SW480 (cell line): ENCODE measurements around the gene ARHGEF38.
"Not testable (repeated sequence)": the region's sequence is repeated elsewhere in the genome, so short reads cannot be mapped to it uniquely, and the experiment has no call there.

Experiments
- DNase-seq: peaks from one replicate; pipeline ENCODE4 v3.0.0-alpha.2; 2016; ENCODE audit warnings: low spot score

ARHGEF38 gene

DNA sequence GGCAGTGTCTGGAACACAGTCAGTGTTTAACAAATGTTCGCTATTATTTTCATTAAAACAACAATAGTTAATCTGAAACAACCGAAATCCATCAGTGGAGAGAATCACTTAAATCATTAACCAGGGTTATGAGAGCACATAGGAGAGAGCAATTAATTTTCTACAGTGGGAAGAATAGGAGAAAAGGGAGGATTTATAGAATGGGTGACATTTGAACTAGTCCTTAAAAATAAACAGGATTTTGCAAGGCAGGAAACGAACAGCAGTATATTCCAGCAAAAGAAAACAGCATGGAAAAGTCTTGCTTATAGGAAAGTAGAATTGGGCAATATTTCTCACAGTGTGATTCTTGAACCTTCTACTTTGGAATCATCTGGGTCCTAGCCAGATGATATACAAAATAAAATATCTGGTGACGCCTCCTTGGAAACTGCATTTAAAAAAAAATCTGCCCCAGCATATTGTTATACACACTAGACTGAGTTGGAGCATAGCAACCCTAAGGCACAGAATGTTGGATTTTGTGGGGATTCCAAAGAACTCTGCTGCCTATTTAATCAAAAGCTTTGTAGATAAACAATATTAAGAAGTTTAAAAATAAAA lies 100.0 kb downstream of the ARHGEF38 start:
- DNase-seq = no peak

DNA sequence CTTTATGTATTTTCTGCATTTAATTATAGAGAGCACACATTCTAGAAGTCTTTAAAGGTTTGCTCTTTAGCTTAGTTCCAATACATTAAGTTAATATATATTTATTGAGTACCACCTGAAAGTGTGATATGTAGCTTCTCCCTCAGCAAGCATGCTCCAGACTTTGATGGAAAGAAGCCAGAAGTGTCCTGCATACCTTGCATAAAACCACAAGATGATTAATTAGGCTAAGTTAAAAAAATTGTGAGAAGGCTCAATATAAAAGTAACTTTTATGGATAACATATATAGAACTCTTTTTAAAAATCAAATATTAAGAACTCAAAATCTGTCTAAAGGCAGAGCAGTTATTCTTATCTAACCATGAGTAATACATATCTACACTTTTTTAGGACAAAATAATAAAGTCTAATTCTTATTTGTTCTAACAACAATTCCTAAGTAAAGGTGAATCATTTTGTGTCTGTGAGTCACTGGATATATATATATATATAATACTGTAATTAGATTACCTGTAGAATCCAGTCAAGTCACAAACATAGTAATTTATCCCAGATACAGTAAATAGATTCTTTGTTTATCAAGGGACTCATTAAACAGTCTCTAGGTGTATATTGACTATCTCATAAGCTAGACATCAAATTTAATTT lies 104.8 kb downstream of the ARHGEF38 start:
- no peak for DNase-seq

- DNase-seq = no peak
Measured at GRCh38 chr4:105659190-105659589, 106.8 kb downstream of the ARHGEF38 start.

GRCh38 chr4:105661028-105661427 lies 108.6 kb downstream of the ARHGEF38 start:
- no peak for DNase-seq

GRCh38 chr4:105662935-105663675 lies 110.7 kb downstream of the ARHGEF38 start:
- no peak for DNase-seq

GRCh38 chr4:105666693-105667092 lies 114.3 kb downstream of the ARHGEF38 start:
- DNase-seq = no peak

DNA sequence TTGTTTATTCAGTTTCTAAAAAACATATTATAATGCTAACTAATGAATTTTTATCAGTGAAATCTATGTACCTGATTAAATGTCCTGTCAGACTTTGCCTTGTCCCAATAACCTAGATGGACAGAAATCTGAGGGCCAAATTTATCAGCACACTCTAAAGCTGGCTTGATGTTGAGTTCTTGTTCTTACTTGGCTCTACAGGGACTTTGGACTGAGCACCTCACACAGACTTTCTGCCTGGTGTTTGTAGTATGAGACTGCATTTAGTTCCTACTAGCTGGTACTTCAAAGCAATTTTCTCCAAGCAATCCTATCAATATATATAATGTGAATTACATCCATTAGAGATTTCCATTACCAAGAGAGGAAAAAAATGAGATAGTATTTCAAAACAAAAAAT lies 118.3 kb downstream of the ARHGEF38 start:
- no peak for DNase-seq

DNA sequence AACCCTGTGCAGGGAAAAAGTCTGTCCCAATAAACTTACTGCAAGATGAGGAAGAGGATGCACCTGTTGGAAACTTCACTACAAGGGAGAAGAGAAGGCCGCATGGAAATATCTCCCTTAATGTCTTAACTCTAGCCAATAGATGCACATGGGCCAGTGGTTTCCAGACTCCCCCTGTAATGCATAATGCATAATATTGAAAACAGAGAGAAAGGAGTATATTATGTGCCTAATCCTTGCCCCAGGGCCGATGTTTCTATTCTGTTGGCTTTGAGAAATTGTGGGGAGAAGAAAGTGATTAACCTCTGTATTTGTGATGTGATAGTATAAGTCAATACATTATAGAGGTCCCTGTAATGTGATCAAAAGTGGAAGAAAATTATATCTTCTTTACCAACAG lies 118.9 kb downstream of the ARHGEF38 start:
- no peak for DNase-seq

- no peak for DNase-seq
Measured at GRCh38 chr4:105674011-105674410, 121.6 kb downstream of the ARHGEF38 start.

DNA sequence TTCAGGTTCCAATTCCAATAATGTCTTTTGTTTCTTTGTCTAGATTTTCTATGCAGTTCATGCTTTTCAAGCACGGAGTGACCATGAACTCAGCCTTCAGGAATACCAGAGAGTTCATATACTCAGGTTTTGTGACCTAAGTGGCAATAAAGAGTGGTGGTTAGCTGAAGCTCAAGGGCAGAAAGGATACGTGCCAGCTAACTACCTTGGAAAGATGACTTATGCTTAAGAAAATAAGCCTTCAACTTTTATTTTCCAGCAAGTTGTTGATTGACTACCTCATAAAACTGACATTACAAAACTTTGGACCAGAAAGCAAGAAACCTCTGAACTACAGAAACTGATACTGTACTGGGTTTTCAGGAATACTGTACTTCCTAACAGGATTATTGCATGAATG lies 125.3 kb downstream of the ARHGEF38 start:
- DNase-seq = no peak

DNA sequence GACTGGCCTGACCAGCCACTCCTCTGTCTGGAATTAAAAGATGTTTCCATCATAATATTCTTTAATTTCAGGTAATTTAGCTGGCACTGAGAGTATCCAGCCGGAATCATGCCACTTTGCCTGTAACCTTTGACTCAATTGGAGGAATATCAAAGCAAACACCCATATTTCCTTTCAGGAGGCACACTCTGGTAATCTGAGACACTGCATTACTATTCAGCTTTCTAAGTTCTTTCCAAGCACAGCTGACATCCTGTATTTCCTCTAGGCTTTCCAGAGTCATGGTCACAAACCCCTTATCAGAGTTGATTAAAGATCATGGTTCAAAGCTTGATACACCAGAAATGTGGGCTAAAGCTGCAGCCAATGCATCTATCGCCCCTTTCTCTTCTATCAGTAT lies 126.8 kb downstream of the ARHGEF38 start:
- no peak for DNase-seq

- DNase-seq = no peak
Measured at GRCh38 chr4:105683038-105683437, 130.6 kb downstream of the ARHGEF38 start.

DNA sequence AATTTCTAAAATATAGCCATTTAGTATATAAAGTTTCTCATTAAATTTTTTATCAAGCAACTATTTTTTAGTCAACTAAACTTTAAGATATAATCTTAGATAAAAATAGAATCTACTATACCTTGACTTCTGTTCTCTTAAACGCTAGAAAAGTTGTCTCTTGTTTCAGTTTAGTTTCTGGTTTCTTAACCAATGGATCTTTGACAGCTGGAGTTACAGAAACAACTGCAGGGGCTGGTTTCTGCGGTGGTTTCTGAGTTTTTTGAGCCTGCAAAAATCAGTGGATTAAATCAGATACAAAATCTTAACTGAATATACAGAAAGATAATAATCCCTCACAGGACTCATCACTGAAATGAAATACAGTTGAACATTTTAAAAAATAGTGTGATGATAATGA lies 134.2 kb downstream of the ARHGEF38 start:
- no peak for DNase-seq

GRCh38 chr4:105694812-105695211 lies 142.4 kb downstream of the ARHGEF38 start:
- DNase-seq = not testable (repeated sequence)

DNA sequence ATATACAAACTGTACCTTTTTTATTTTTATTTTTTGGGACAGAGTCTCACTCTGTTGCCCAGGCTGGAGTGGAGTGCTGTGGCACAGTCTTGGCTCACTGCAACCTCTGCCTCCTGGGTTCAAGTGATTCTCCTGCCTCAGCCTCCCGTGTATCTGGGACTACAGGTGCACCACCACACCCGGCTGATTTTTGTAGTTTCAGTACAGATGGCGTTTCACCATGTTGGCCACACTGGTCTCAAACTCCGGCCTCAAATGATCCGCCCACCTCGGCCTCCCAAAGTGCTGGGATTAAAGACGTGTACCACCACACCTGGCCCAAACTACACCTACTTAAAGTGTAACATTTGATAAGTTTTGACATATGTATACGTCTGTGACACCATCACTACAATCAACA lies 143.4 kb downstream of the ARHGEF38 start:
- not testable (repeated sequence) for DNase-seq

DNA sequence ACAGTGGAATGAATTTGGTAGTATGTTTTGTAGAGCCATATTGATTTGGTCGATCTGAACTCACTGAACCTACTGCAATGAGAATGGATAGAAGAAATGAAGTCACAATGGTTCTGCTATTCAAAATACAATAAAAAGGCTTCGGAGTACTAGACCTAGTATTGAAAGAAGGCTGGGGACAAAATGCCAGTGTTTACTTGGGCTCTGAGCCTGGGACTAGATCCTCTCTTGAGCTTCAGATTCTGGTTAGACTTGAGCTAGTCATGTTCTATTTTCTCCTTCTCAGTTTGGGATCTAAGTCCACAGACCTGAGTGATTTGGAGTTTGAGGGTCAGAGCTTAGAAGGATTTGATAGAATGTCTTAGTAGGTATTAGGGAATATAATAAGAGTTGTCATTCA lies 146.2 kb downstream of the ARHGEF38 start:
- no peak for DNase-seq

DNA sequence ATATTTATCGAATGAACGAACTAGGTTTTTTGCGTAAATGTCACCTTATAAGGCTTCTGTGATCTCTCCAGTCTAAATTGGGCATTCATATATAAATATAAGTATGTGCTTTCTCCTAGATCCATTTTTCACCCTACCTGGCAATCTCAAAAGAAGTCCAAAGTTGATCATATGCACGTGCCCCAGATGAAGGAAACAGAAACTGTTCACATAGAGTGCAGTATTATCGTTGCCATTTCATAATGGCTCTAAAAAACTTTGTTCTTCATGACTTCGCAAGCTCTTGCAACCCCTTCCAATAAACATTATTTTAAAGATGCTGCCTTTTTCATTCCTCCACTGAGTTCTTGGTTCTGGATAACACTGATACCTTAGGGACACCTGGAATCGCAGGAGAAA lies 155.4 kb downstream of the ARHGEF38 start:
- no peak for DNase-seq

- DNase-seq = peak; percentile 85
Measured at GRCh38 chr4:105708181-105709080, 156.0 kb downstream of the ARHGEF38 start, which contains the start of the genes GSTCD and INTS12. TSS of gene GSTCD (plus strand) at chr4:105708784. CDS start at chr4:105717614, 8,830 bp downstream. TSS of gene INTS12 (minus strand) at chr4:105708689. CDS start at chr4:105700005, 8,684 bp downstream.

DNA sequence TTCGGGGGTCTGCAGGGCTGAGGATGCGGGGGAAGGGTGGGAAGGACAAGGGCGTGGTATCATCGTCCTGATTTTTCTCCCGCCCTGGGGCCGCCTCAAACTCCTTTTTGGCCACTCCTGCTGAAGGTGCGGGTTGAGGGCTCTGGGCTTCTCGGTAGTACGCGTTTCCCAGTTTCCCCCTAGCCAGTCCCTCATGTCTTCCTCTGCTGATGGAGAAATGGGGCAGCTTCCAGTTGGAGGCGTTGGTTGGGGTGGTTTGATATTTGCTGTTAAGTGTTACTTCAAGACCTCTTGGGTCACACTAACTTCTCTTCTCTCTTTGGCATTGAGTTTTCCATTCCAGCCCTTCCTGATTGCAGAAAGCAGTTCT lies 156.6 kb downstream of the ARHGEF38 start:
- peak; percentile 29 for DNase-seq

- no peak for DNase-seq
Measured at GRCh38 chr4:105710012-105710600, 157.7 kb downstream of the ARHGEF38 start.

DNA sequence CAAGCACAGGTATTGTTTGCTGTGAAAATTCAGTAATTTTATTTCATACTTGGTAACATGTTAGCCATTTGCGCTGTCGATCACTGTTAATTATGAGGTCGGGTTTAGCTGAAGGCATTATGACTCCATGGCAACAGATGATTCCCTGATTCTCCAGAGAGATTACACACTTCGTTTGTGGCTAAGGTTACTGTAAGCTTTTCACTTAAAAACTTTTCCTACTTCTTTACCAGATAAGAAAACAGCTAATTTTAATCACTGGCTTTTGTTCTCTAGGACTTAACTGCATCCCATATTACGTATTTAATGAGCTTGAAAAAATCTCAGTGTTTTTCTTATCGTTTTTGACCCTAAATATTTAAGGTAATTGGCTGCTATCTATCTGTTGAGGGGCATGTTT lies 158.3 kb downstream of the ARHGEF38 start:
- no peak for DNase-seq

- DNase-seq = no peak
Measured at GRCh38 chr4:105712766-105713165, 160.3 kb downstream of the ARHGEF38 start.
